ENCODE results near the gene HS2ST1. TPM values are rescaled to one million over a fixed set of nuclear protein-coding genes. Genes with fewer than 3 reads are reported as not detected.

Gene HS2ST1
- total and polyA plus RNA-seq, 2 donors (not counting 3 experiments of a cell fraction or from before 2014, with no cell fraction given) = 5.5 to 31.2 TPM

DNA sequence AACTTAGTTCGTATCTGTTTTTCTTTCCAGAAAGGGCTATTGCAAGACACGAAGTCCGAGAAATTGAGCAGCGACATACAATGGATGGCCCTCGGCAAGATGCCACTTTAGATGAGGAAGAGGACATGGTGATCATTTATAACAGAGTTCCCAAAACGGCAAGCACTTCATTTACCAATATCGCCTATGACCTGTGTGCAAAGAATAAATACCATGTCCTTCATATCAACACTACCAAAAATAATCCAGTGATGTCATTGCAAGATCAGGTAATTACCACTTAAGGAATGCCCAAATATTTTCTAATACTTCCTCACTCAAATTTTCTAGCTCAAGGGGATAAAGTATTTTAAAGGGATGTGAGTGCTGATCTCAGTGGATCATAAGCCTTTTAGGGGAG lies 158.5 kb downstream of the HS2ST1 start:
- H3K79me2 ChIP-seq (ENCODE audit: control insufficient read depth, insufficient read depth, low read length) = no peaks in the 10 kb centered on the region
- no peaks in the 10 kb centered on the region for H3K27me3 ChIP-seq (ENCODE audit: control insufficient read depth in 2 of 2, insufficient read depth in 2 of 2, low read length in 2 of 2)
- BruUV-seq (replicated peaks) = no TSS peak
- no peak for DNase-seq (ENCODE audit: low read depth, low spot score)
- no peaks in the 10 kb centered on the region for H3K9me1 ChIP-seq (replicated peaks; ENCODE audit: control insufficient read depth, extremely low read depth, insufficient read depth, low read length)
- no peaks in the 10 kb centered on the region for H3K4me1 ChIP-seq (ENCODE audit: control insufficient read depth, extremely low read depth, insufficient read depth, low read length)
- H4K20me1 ChIP-seq (replicated peaks; ENCODE audit: control insufficient read depth, extremely low read depth, insufficient read depth, low read length) = no peaks in the 10 kb centered on the region
- dilution Hi-C loops (cut with MboI; ENCODE audit: extremely low pct_ligation_motif_present, low sequenced_read_pairs) = no loop called here
- no peaks in the 10 kb centered on the region for H3K9me3 ChIP-seq (replicated peaks; ENCODE audit: control insufficient read depth, insufficient read depth, low read length)
- intact Hi-C loops (cut with micrococcal nuclease) = no loop called here
- no peak overlapping the region for H3K27ac ChIP-seq (ENCODE audit: insufficient read depth, low read depth, low read length)
- no peaks in the 10 kb centered on the region for H3K36me3 ChIP-seq (ENCODE audit: control insufficient read depth in 2 of 2, extremely low read depth in 1 of 2, insufficient read depth in 2 of 2, low read length in 2 of 2)
- H3K9ac ChIP-seq (replicated peaks; ENCODE audit: extremely low read depth, insufficient read depth, low read length) = no peak overlapping the region
- H2AFZ ChIP-seq (ENCODE audit: low read depth, low read length) = no peak overlapping the region
- ChIA-PET POLR2A (no interaction called here), CTCF (interaction anchor here (3.1 kb wide), 1 partner anchor 10 kb away, joined by 15 read pairs; no protein-coding TSS in a partner anchor)
- FAIRE-seq = no peak
- TF ChIP-seq JUN (IDR thresholded peaks at IDR 0.05; ENCODE audit: borderline replicate concordance, insufficient read depth, insufficient read length, low read depth) (no peak), POLR2A (IDR thresholded peaks at IDR 0.05; ENCODE audit: low read depth, low read length) (no peak), FOS (IDR thresholded peaks at IDR 0.05; ENCODE audit: borderline replicate concordance, insufficient read depth, low read length) (no peak), CTCF (IDR thresholded peaks at IDR 0.05; ENCODE audit: extremely low read depth in 1 of 2, insufficient read depth in 1 of 2, low read depth in 1 of 2, low read length in 2 of 2) (no peak), GATA2 (IDR thresholded peaks at IDR 0.05; ENCODE audit: insufficient read depth, insufficient read length, low read depth, low read length) (no peak), MYC (IDR thresholded peaks at IDR 0.05; ENCODE audit: low read depth, low read length) (no peak), POLR2AphosphoS5 (IDR thresholded peaks at IDR 0.05; ENCODE audit: insufficient read depth, low read depth, low read length) (no peak)
- TF ChIP-seq, protein P1, sequence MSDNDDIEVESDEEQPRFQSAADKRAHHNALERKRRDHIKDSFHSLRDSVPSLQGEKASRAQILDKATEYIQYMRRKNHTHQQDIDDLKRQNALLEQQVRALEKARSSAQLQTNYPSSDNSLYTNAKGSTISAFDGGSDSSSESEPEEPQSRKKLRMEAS (IDR thresholded peaks at IDR 0.05; ENCODE audit: insufficient read depth, insufficient read length) = no peak
- no peak overlapping the region for H3K4me2 ChIP-seq (ENCODE audit: insufficient read depth, low read length)
- no peak overlapping the region for H3K4me3 ChIP-seq (replicated peaks in 1 of 3; ENCODE audit: insufficient read depth in 1 of 3, low read depth in 1 of 3, low read length in 3 of 3)
